ENCODE data around the gene ADAMTS16.

ADAMTS16 gene

GRCh38 chr5:5289537-5289936, 149.4 kb downstream of the ADAMTS16 start:
- DNase-seq (ENCODE audit: low spot score), result no peak

GRCh38 chr5:5290674-5291334, 150.7 kb downstream of the ADAMTS16 start:
- DNase-seq (ENCODE audit: low spot score), result no peak

- no peak for DNase-seq (ENCODE audit: low spot score)
These were observed 151.2 kb downstream of the ADAMTS16 start for GRCh38 chr5:5291357-5291756.

GRCh38 chr5:5293029-5293428, 152.9 kb downstream of the ADAMTS16 start:
- DNase-seq (ENCODE audit: low spot score), result no peak

- no peak for DNase-seq (ENCODE audit: low spot score)
These were observed 154.3 kb downstream of the ADAMTS16 start for GRCh38 chr5:5294429-5294828.

GRCh38 chr5:5295351-5295750, 155.2 kb downstream of the ADAMTS16 start:
- no peak for DNase-seq (ENCODE audit: low spot score)

GRCh38 chr5:5296051-5296450, 155.9 kb downstream of the ADAMTS16 start:
- no peak for DNase-seq (ENCODE audit: low spot score)

GRCh38 chr5:5297432-5298067, 157.4 kb downstream of the ADAMTS16 start:
- no peak for DNase-seq (ENCODE audit: low spot score)

GRCh38 chr5:5298068-5298633, 158.0 kb downstream of the ADAMTS16 start:
- no peak for DNase-seq (ENCODE audit: low spot score)

- no peak for DNase-seq (ENCODE audit: low spot score)
These were observed 158.9 kb downstream of the ADAMTS16 start for GRCh38 chr5:5298841-5299541.

- DNase-seq (ENCODE audit: low spot score), result no peak
These were observed 161.0 kb downstream of the ADAMTS16 start for GRCh38 chr5:5301176-5301575.

- DNase-seq (ENCODE audit: low spot score), result no peak
These were observed 162.1 kb downstream of the ADAMTS16 start for GRCh38 chr5:5302201-5302600.

GRCh38 chr5:5303242-5303641, 163.1 kb downstream of the ADAMTS16 start:
- no peak for DNase-seq (ENCODE audit: low spot score)

- no peak for DNase-seq (ENCODE audit: low spot score)
These were observed 164.4 kb downstream of the ADAMTS16 start for GRCh38 chr5:5304361-5305020.

GRCh38 chr5:5306696-5307095, 166.6 kb downstream of the ADAMTS16 start:
- DNase-seq (ENCODE audit: low spot score), result no peak

GRCh38 chr5:5308319-5308718, 168.2 kb downstream of the ADAMTS16 start:
- no peak for DNase-seq (ENCODE audit: low spot score)

- DNase-seq (ENCODE audit: low spot score), result no peak
These were observed 169.5 kb downstream of the ADAMTS16 start for GRCh38 chr5:5309645-5310044.

- DNase-seq (ENCODE audit: low spot score), result no peak
These were observed 173.0 kb downstream of the ADAMTS16 start for GRCh38 chr5:5313101-5313635.

GRCh38 chr5:5314166-5314565, 174.0 kb downstream of the ADAMTS16 start:
- no peak for DNase-seq (ENCODE audit: low spot score)

- DNase-seq (ENCODE audit: low spot score), result no peak
These were observed 174.5 kb downstream of the ADAMTS16 start for GRCh38 chr5:5314626-5315025.

GRCh38 chr5:5315068-5315980, 175.2 kb downstream of the ADAMTS16 start:
- no peak for DNase-seq (ENCODE audit: low spot score)

Data from HuH-7.5 (cell line).